K562 (cell line): ENCODE results near the gene LCE1B.

ENCODE experiments used
- ARNT ChIP-seq, 2 experiments: fragments of 450-650 bp; IDR thresholded peaks; 2 replicates each; pipeline ENCODE4 v1.6.1; 2016; ENCODE audit warnings: mild to moderate bottlenecking in 1 of 2
- ATF6 ChIP-seq: sonication (generic); formaldehyde crosslinking; IDR thresholded peaks from 2 replicates; pipeline ENCODE4 v1.4.0; 2020; ENCODE audit warnings: mild to moderate bottlenecking, missing genetic modification reagents
- EP300 ChIP-seq: IDR thresholded peaks from 2 replicates; pipeline ENCODE4 v1.6.1; 2012; ENCODE audit warnings: low read length, improper control_type of control experiment
- HNRNPK ChIP-seq: fragments of 200-400 bp; formaldehyde crosslinking; IDR thresholded peaks from one replicate; pipeline ENCODE4 v1.6.1; 2018; ENCODE audit warnings: mild to moderate bottlenecking, low read depth, low read length; ENCODE audit not compliant: poor library complexity, severe bottlenecking
- JUND ChIP-seq, 2 experiments: IDR thresholded peaks; 2 replicates in 1 of 2; 3 replicates in 1 of 2; pipeline ENCODE4 v1.6.1; 2011; ENCODE audit warnings: borderline replicate concordance in 2 of 2, low read depth in 2 of 2, low read length in 2 of 2, improper control_type of control experiment in 1 of 2, missing biosample characterization in 1 of 2, missing genetic modification characterization in 1 of 2, missing genetic modification reagents in 1 of 2
- MAZ ChIP-seq, 2 experiments: fragments of 450-650 bp in 1 of 2; sonication (generic) in 1 of 2; formaldehyde crosslinking; IDR thresholded peaks in 1 of 2; conservative IDR thresholded peaks in 1 of 2; 2 replicates each; pipeline versions ENCODE4 v1.4.0 to v1.5.0; 2020; ENCODE audit warnings: mild to moderate bottlenecking in 1 of 2, missing genetic modification reagents in 1 of 2
- NCOA4 ChIP-seq: fragments of 450-650 bp; IDR thresholded peaks from 2 replicates; pipeline ENCODE4 v1.6.1; 2018; ENCODE audit warnings: mild to moderate bottlenecking; ENCODE audit not compliant: partially characterized antibody
- POLR2AphosphoS2 ChIP-seq: IDR thresholded peaks from 2 replicates; pipeline ENCODE4 v1.6.1; 2012; ENCODE audit warnings: low read length, improper control_type of control experiment
- TF ChIP-seq, protein P1 (sequence below): sonication (generic); formaldehyde crosslinking; IDR thresholded peaks from 2 replicates; pipeline ENCODE4 v1.8.1; 2023; ENCODE audit warnings: mild to moderate bottlenecking, missing genetic modification reagents
- TF ChIP-seq, protein P2 (sequence below), 2 experiments: fragments of 150-350 bp in 1 of 2; IDR thresholded peaks; 2 replicates each; pipeline ENCODE4 v1.6.1; 2012 to 2016; ENCODE audit warnings: low read depth in 2 of 2, low read length in 2 of 2, mild to moderate bottlenecking in 1 of 2, moderate library complexity in 1 of 2

- no peak for TF ChIP-seq MAZ (CRISPR knock-in tag; conservative IDR thresholded peaks at IDR 0.05 in 1 of 2, IDR thresholded peaks at IDR 0.05 in 1 of 2)
- no peak for TF ChIP-seq NCOA4
- no peak for TF ChIP-seq EP300
- no peak for TF ChIP-seq ATF6 (CRISPR knock-in tag)
- no peak for TF ChIP-seq POLR2AphosphoS2
- TF ChIP-seq, protein P1, sequence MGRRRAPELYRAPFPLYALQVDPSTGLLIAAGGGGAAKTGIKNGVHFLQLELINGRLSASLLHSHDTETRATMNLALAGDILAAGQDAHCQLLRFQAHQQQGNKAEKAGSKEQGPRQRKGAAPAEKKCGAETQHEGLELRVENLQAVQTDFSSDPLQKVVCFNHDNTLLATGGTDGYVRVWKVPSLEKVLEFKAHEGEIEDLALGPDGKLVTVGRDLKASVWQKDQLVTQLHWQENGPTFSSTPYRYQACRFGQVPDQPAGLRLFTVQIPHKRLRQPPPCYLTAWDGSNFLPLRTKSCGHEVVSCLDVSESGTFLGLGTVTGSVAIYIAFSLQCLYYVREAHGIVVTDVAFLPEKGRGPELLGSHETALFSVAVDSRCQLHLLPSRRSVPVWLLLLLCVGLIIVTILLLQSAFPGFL (CRISPR knock-in tag) = no peak
- TF ChIP-seq ARNT (IDR thresholded peaks at IDR 0.05) = no peak
- TF ChIP-seq, protein P2, sequence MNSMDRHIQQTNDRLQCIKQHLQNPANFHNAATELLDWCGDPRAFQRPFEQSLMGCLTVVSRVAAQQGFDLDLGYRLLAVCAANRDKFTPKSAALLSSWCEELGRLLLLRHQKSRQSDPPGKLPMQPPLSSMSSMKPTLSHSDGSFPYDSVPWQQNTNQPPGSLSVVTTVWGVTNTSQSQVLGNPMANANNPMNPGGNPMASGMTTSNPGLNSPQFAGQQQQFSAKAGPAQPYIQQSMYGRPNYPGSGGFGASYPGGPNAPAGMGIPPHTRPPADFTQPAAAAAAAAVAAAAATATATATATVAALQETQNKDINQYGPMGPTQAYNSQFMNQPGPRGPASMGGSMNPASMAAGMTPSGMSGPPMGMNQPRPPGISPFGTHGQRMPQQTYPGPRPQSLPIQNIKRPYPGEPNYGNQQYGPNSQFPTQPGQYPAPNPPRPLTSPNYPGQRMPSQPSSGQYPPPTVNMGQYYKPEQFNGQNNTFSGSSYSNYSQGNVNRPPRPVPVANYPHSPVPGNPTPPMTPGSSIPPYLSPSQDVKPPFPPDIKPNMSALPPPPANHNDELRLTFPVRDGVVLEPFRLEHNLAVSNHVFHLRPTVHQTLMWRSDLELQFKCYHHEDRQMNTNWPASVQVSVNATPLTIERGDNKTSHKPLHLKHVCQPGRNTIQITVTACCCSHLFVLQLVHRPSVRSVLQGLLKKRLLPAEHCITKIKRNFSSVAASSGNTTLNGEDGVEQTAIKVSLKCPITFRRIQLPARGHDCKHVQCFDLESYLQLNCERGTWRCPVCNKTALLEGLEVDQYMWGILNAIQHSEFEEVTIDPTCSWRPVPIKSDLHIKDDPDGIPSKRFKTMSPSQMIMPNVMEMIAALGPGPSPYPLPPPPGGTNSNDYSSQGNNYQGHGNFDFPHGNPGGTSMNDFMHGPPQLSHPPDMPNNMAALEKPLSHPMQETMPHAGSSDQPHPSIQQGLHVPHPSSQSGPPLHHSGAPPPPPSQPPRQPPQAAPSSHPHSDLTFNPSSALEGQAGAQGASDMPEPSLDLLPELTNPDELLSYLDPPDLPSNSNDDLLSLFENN (IDR thresholded peaks at IDR 0.05; ENCODE audit: low read depth in 2 of 2, low read length in 2 of 2) = no peak
- TF ChIP-seq HNRNPK = no peak
- no peak for TF ChIP-seq JUND (IDR thresholded peaks at IDR 0.05; ENCODE audit: borderline replicate concordance, low read depth, low read length)
- TF ChIP-seq JUND (tag; IDR thresholded peaks at IDR 0.05; ENCODE audit: borderline replicate concordance, low read depth, low read length) = no peak
Observed at GRCh38 chr1:152777510-152778137, 34.1 kb upstream of the LCE1B start.
